ENCODE results near the gene POC5.

- TF ChIP-seq CTCF (conservative IDR thresholded peaks at IDR 0.05; ENCODE audit: low read depth, low read length), result no peak
- no peak for TF ChIP-seq EZH2phosphoT487 (IDR thresholded peaks at IDR 0.05; ENCODE audit: borderline replicate concordance, low read length)
- no peak for TF ChIP-seq EZH2 (IDR thresholded peaks at IDR 0.05; ENCODE audit: low read length, unreplicated experiment)
These were observed 10.5 kb downstream of the POC5 start for GRCh38 chr5:75706775-75707174.

Data from PC-3 (cell line).